MCF 10A (cell line): ENCODE measurements around the gene SLU7. TPM values are rescaled to one million over a fixed set of nuclear protein-coding genes. Genes with fewer than 3 reads are reported as not detected.
A peak's percentile ranks its signal among the peaks of the same experiment; 100 is the strongest.

Experiments
- Bru-seq: library from RNA; stranded (reverse); fragments of 400-500 nt; gene quantifications from one replicate; lab custom pipeline; 2021; lab: Mats Ljungman, UMichigan
- BruChase-seq, 2 experiments: library from RNA; stranded (reverse); fragments of 400-500 nt; gene quantifications; one replicate each; lab custom pipeline; 2021; lab: Mats Ljungman, UMichigan
- BruUV-seq: library from RNA; stranded (reverse); fragments of 400-500 nt; replicated peaks from 2 replicates; lab custom pipeline; 2021; lab: Mats Ljungman, UMichigan
- CTCF ChIA-PET: fragments of 300-600 bp; sonication (Branson Sonifier 250); formaldehyde crosslinking; extraction: SDS; loops from one replicate; lab custom pipeline; 2021; ENCODE audit warnings: antibody characterized with exemption, inconsistent platforms; lab: Yijun Ruan, JAX
- POLR2A ChIA-PET: fragments of 300-600, 350-650 bp; sonication (Branson Sonifier 250); formaldehyde crosslinking; extraction: SDS; loops from one replicate; lab custom pipeline; 2020; ENCODE audit warnings: antibody characterized with exemption, inconsistent platforms; lab: Yijun Ruan, JAX
- DNase-seq: peaks from one replicate; pipeline ENCODE4 v3.0.0-alpha.2; 2018; ENCODE audit not compliant: unreplicated experiment
- H3K27ac Mint-ChIP-seq: one replicate; pipeline ENCODE4 v1.8.0; 2022; ENCODE audit warnings: mild to moderate bottlenecking, low read depth, mixed read lengths; ENCODE audit not compliant: unreplicated experiment
- H3K27me3 Mint-ChIP-seq: one replicate; pipeline ENCODE4 v1.8.0; 2022; ENCODE audit warnings: mixed read lengths; ENCODE audit not compliant: insufficient read depth, unreplicated experiment
- H3K36me3 Mint-ChIP-seq: one replicate; pipeline ENCODE4 v1.8.0; 2022; ENCODE audit warnings: mild to moderate bottlenecking, moderate library complexity, mixed read lengths; ENCODE audit not compliant: insufficient read depth, unreplicated experiment
- H3K4me1 Mint-ChIP-seq: one replicate; pipeline ENCODE4 v1.8.0; 2022; ENCODE audit warnings: mixed read lengths; ENCODE audit not compliant: insufficient read depth, unreplicated experiment
- H3K4me3 Mint-ChIP-seq: one replicate; pipeline ENCODE4 v1.8.0; 2022; ENCODE audit warnings: mild to moderate bottlenecking, moderate library complexity, mixed read lengths; ENCODE audit not compliant: unreplicated experiment
- H3K9me3 Mint-ChIP-seq: one replicate; pipeline ENCODE4 v1.8.0; 2022; ENCODE audit warnings: mixed read lengths; ENCODE audit not compliant: unreplicated experiment
- intact Hi-C: fragments of 100-400 bp; cut with micrococcal nuclease; formaldehyde crosslinking; loops from 2 replicates; pipeline ENCODE4 v1.14.1; 2022
- long read RNA-seq: library from polyadenylated mRNA; stranded (forward); transcript quantifications from one replicate; pipeline ENCODE4 v2.0.0, GENCODE V29; 2022
- total RNA-seq: library from RNA; stranded (reverse); gene quantifications from 2 replicates; pipeline ENCODE4 v1.2.3, GENCODE V29; 2022
- TF ChIP-seq, protein P1 (sequence below): fragments of 200-600 bp; IDR thresholded peaks from one replicate; pipeline ENCODE4 v1.8.0; 2022; ENCODE audit warnings: antibody characterized with exemption, mild to moderate bottlenecking; ENCODE audit not compliant: unreplicated experiment

SLU7 gene
- total RNA-seq (64.6 and 85.6 TPM in 2 replicates), Bru-seq, nascent RNA (percentile 94 among the genes with signal in this experiment), BruChase-seq, experiment 1, labeled RNA remaining after a 6-hour chase (percentile 97 among the genes with signal in this experiment), BruChase-seq, experiment 2, labeled RNA remaining after a 2-hour chase (percentile 95 among the genes with signal in this experiment)
- long read RNA-seq, transcript SLU7-201 (16 exons, 3,793 nt): major isoform, 58 of 106 reads
- long read RNA-seq, partial matches to known transcripts: 37 of 106 reads
- long read RNA-seq, other reads (novel, unspliced or antisense): 11 of 106 reads

DNA sequence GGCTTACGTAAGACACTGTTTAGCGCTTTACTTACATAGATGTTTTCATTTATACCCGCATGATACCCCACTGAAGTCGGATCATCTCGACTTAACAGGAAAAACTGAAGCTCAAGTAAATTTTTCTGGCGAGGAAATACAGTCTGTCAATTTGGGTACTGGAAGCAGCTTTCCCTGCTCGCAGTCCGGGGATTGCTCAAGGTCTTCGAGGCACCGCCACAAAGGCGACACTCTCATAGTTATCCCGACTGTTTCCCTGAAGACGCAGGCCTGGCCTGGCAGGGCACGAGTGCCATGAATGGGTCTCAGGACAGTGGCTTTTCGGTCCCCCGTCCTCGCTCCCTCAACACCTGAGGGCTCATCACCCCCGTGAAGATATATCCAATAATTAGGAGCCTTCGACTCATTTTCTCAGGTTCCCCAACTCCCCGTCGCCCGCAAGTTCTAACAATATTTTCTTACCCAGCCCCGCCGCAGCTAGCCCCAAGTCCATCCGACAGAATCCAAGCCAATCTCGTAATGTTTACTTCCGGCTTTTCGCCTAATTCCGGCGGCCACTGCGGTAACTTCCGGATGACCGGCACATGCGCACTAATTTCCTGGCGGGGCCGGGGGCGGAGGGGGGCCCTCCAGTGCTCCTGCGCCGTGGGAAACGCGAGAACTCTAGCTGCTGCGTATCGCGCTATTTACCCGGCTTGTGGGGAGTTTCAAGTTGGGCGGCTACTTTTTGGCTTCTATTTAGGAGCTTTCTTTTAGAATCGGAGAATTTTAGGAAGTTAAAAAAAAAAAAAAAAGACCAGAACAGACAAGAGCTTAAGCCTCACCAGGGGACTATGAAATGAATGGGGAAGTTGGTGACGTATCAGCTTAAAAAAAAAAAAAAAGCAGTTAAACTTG is at the start of gene SLU7:
TSS of gene SLU7 (minus strand) at position 521 of the 897 bp plus-strand sequence. CDS start 3,787 bp downstream, outside the sequence.
- peaks cover 35% of the 10 kb centered on the region for H3K36me3 Mint-ChIP-seq
- H3K4me3 Mint-ChIP-seq: peak within 1 kb of the TSS; percentile 99
- peaks cover 43% of the 10 kb centered on the region for H3K4me1 Mint-ChIP-seq
- H3K27ac Mint-ChIP-seq: peak within 1 kb of the TSS; percentile 99
- POLR2A ChIA-PET: interaction anchor here (0.5 to 10.5 kb wide), 24 partner anchors 8 to 1689 kb away, joined by 3 to 272 read pairs (median 4); partner anchors contain the start of genes FAM200C and TTC1
- CTCF ChIA-PET: interaction anchor here (0.6 to 14.2 kb wide), 13 partner anchors 8 to 1679 kb away, joined by 3 to 197 read pairs (median 4); partner anchors contain the start of gene FAM200C
- peaks cover 7% of the 10 kb centered on the region for H3K9me3 Mint-ChIP-seq
- no peaks in the 10 kb centered on the region for H3K27me3 Mint-ChIP-seq
- BruUV-seq: TSS peak; percentile 83
- intact Hi-C loops: no loop called here
- TF ChIP-seq, protein P1, sequence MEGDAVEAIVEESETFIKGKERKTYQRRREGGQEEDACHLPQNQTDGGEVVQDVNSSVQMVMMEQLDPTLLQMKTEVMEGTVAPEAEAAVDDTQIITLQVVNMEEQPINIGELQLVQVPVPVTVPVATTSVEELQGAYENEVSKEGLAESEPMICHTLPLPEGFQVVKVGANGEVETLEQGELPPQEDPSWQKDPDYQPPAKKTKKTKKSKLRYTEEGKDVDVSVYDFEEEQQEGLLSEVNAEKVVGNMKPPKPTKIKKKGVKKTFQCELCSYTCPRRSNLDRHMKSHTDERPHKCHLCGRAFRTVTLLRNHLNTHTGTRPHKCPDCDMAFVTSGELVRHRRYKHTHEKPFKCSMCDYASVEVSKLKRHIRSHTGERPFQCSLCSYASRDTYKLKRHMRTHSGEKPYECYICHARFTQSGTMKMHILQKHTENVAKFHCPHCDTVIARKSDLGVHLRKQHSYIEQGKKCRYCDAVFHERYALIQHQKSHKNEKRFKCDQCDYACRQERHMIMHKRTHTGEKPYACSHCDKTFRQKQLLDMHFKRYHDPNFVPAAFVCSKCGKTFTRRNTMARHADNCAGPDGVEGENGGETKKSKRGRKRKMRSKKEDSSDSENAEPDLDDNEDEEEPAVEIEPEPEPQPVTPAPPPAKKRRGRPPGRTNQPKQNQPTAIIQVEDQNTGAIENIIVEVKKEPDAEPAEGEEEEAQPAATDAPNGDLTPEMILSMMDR: no peak
- DNase-seq: peak; percentile 98

DNA sequence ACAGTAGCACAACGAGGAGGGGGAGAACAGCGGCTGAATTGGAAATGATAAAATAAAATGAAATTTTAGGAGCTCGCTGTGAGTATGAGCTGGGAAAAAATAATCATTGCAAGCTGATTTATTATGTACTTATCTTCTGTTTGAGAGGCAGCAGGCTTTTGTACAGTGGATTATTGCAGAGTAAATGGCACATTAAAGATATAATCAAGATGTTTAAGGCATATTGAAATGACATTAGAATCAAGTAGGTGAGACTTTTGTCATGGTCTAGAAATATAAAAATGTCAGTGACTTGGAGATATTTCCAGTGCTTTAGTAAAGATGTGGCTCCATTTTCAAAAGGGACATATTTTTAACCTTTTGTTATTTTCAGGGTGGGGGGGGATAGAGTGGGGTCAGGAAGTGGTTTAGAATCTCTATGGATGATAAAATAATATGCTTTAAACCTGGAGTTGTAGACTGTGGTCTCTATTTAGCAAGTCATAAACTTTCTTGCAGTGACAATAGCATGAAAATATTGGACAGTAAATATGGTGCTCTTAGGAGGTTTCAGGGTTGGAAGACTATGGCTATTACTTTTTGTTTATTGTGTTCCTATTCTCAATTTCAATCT is 49.6 kb upstream of the SLU7 start:
- H3K9me3 Mint-ChIP-seq: no peaks in the 10 kb centered on the region
- no TSS peak for BruUV-seq
- H3K36me3 Mint-ChIP-seq: no peaks in the 10 kb centered on the region
- CTCF ChIA-PET: interaction anchor here (0.6 to 6.2 kb wide), 2 partner anchors 29 to 31 kb away, joined by 3 to 52 read pairs; no protein-coding TSS in a partner anchor
- peaks cover 10% of the 10 kb centered on the region for H3K4me1 Mint-ChIP-seq
- no peak overlapping the region for H3K4me3 Mint-ChIP-seq
- no peak overlapping the region for H3K27ac Mint-ChIP-seq
- POLR2A ChIA-PET: no interaction called here
- intact Hi-C loops: no loop called here
- TF ChIP-seq, protein P1: no peak
- DNase-seq: no peak
- no peaks in the 10 kb centered on the region for H3K27me3 Mint-ChIP-seq

DNA sequence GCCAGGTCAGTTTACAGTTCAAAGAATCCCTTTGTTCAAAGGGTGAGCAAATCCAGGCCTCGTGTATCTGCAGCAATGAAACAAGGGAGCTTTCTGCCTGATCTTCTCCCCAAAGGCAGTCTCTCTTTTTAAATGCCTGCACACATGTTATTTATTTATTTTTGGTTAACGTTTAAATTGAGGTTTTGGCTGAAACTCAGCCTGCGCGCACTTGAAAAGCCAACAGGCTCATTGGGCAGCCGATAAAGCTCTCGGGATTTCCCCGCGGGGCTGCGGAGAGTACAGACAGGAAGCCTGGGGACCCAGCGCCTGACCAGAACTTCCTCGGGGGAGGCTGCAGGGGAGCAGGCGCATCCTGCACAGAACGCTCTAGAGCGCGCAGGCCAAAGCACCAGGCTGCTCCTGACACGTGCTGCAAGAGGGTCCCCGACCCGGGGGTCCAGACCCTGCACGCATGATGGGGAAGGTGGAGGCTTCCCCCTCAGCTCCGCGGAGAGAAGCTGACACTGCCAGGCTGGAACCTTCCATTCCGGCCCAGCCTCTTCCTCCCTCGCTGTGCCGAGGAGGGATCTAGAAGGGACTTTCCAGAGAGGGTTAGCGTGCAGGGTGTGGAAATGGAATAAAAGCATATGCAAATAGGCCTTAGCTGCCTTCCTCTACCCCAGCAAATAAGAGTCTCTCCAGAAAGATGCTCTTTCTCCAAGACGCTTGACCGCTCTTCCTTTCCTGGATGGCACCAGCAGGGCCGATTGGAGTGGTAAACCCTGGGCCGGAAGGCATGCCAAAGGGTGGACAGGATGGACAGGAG is 48.9 kb upstream of the SLU7 start:
- Mint-ChIP-seq H3K27me3 (no peaks in the 10 kb centered on the region), H3K9me3 (no peaks in the 10 kb centered on the region), H3K4me1 (peaks cover 12% of the 10 kb centered on the region), H3K4me3 (peak overlapping the region; percentile 18), H3K36me3 (no peaks in the 10 kb centered on the region), H3K27ac (no peak overlapping the region)
- intact Hi-C loops: no loop called here
- BruUV-seq: no TSS peak
- TF ChIP-seq, protein P1: no peak
- CTCF ChIA-PET: interaction anchor here (0.6 to 6.2 kb wide), 2 partner anchors 28 to 32 kb away, joined by 3 to 52 read pairs; no protein-coding TSS in a partner anchor
- no peak for DNase-seq
- POLR2A ChIA-PET: no interaction called here
